NCI-H446 treated with DMSO at 0.1 percent for 48 hours (cell line): ENCODE measurements around the gene ZBTB5.
"Not testable (repeated sequence)": the region's sequence is repeated elsewhere in the genome, so short reads cannot be mapped to it uniquely, and the experiment has no call there.

ENCODE experiments used
- DNase-seq: peaks from one replicate; lab custom pipeline; 2025; lab: John Stamatoyannopoulos, UW

Gene ZBTB5

DNA sequence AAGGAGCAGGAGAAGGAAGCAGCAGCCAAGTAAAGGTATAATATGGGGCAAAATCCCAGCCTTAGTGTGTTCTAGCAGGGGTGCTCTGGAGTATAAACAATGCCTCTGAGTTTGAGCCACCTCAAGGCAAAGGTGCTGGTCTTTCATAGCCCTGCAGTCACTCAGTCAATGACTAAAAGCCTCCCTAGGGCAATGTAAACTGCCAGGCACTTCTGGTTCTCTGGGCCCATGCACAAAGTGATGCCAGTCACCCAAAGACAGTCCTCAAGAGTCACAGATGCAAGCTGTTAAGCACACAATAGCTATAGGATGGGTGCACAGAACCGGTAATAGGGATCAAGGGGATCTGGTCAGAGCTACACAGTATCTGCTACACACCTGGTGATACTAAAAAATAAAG is 12.6 kb downstream of the ZBTB5 start:
- no peak for DNase-seq

DNA sequence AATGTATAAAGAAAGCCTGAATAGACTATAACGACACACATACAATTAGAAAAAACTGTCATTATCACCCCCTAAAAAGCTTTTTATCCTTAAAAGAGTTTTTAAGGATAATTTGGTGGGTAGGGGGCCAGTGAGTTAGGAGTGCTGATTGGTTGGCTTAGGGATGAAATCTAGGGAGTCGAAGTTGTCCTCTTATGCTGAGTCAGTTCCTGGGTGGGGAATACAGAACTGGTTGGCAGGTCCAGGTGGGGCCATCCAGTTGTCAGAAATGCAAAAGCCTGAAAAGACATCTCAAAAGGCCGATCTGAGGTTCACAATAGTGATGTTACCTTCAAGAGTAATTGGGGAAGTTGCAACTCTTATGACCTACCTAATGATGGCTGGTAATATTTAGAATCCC is 13.6 kb downstream of the ZBTB5 start:
- DNase-seq, result no peak

DNA sequence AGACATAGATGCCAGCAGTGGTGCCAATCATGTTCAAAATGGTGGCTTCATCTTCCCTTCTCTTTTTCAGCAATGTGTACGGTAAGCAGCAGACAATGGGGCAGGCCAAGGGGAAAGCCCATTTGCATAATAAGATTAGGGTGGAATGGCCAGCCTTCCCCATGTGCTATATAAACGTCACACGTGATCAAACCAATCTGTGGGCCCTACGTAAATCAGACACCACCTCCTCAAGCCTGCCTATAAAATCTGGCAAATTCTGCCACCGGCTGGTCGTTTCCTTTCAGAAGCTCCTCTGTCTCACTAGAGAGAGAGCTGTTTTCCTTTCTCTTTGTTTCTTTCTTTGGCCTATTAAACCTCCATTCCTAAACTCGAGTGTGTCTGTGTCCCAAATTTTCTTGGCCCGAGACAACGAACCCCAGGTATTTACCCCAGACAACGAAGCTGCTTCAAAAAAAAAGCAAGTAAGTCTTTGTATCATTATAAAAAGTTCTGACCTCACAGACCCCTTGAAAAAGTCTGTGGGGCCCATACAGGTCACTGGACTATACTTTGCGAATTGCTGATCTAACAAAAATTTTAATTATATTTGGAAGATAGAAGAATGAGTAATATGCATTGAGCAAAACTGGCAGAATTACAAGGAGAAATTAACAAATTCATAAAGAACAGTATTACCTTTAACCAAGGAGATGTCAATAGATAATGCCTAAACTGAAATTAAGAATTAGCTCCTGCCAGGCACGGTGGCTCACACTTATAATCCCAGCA is 15.2 kb downstream of the ZBTB5 start:
- DNase-seq, result no peak

DNA sequence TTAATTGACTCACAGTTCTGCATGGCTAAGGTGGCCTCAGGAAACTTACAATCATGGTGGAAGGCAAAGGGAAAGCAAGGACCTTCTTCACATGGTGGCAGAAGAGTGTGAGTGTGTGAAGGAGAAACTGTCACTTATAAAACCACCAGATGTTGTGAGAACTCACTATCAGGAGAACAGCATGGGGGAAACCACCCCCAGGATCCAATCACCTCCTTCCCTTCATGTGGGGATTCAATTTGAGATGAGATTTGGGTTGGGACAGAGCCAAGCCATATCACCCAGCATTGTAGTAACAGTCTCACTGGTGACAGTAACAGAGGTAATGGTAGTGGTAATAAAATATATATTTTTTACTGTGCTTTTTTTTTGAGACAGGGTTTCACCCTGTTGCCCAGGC is 18.1 kb downstream of the ZBTB5 start:
- no peak for DNase-seq

DNA sequence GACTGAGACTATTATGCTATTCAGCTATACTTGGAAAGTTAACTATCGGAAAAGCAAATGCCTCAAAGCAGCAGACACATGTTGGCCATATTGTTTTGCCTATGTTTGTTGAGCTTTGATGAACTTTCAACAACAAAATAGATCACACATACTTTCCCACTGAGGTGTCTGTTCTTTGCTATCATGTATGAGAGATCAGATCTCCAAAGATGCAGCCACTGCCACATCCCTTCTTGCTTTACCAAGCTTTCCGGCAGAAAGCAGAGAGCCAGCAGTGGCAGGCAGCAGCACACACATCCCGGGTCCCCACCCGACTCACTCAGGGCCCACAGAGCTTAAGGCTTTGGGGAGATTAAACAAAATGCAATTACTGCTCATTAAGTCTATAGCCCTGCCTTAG is 18.8 kb downstream of the ZBTB5 start:
- DNase-seq, result no peak

DNA sequence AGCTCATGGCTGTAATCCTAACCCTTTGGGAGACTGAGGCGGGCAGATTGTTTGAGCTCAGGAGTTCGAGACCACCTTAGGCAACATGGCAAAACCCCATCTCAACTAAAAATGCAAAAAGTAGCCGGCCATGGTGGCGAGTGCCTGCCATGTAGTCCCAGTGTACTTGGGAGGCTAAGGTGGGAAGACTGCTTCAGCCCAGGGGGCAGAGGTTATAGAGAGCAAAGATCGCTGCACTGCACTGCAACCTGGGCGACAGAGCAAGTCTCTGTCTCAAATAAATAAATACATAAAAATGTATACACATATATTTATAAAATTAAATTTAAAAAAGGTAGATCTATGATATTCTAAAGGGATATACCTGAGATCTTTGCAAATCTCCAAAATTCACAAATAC is 19.4 kb downstream of the ZBTB5 start:
- DNase-seq, result no peak

DNA sequence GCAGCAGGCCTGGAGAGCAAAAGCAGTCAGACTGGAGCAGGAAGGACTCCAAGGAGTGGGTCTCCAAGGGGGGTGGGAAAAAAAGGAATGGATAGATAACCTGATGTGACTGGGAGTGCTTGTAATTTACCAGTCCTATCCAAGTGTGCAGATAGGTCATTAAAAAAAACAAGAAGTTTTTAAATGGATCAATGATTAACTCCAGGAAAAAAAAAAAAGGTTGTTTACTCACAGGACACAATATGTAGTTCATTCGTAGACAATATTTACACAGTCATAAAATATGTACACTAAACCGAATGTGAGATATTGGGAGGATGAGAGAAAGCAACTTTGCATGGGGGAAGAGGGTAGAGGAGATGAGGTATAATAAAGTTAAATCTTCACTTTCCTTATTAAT is 20.4 kb downstream of the ZBTB5 start:
- no peak for DNase-seq

DNA sequence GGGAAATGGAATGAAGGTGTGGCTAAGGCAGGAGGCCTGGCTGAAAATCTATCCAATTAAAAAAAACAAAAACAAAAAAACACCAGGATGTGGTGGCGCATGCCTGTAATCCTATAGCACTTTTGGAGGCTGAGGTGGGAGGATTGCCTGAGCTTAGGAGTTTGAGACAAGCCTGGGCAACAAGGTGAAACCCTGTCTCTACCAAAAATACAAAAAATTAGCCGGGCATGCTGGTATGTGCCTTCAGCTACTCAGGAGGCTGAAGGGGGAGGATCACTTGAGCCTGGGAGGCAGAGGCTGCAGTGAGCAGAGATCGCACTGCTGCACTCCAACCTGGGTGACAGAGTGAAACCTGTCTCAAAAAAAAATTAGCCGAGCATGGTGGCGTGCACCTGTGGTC is 21.7 kb downstream of the ZBTB5 start:
- no peak for DNase-seq

DNA sequence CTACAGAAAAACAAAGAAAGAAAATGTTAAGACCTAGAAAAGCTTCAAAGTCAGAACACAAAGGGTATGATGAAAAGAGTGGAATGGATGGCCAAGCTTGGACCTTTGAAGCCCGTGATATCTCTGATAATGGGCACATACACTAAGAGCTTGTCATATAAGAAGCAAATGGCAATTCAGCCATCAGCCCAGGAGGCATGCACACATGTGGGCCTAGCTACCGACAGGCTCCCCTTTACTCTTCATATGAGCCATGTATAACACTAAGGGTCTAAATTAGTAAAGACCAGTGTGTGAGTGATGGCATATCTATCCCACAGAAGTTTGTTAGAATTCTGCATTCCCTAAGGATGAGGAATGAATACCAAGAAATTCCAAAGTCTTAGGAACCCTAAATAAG is 22.7 kb downstream of the ZBTB5 start:
- no peak for DNase-seq

DNA sequence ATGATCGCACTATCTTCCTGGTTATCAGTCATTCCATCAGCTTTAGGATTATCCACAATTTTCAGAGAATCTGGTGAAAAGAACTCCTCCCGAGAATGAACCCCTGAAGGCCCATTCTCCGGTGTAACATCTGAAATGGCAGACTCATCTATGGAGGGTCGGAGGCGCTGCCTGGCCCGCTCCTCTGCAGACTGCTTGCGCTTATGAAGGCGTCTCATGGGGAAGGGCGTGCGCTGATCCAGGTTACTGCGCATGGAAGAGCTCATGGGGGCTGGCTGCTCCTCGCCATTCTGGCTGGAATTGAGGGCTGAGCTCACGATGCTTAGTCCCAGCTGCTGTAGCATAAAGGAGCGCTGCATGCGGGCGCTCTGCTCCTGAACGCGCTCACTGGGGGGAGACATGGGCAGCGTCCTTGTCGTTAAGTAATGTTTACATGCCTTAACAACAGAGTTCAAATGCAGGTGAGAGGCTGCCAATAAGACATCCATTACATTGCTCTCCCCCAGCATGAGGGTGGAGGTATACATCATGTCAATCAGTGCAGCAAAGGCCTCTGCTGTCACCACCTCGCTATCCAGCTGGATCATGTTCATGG is 23.4 kb downstream of the ZBTB5 start:
- DNase-seq, result no peak

DNA sequence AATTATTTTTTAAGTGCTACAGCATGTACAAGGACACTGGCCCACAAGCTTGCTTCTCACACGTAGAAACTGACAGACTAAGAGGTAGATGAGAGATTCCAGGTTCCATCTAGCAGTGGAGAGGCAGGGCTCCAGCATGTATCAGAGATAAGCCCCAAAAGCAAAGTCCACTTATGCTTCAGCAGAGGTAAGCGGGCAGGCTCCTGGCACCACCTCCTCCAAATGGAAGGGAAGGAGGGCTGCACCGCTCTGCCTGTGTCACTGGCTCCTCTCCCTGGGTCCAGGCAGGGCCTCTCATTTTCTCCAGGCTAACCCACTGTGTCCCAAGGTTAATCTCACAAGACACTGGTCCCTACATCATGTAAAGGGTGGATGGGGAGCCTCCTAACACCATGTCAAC is 26.9 kb downstream of the ZBTB5 start:
- no peak for DNase-seq

DNA sequence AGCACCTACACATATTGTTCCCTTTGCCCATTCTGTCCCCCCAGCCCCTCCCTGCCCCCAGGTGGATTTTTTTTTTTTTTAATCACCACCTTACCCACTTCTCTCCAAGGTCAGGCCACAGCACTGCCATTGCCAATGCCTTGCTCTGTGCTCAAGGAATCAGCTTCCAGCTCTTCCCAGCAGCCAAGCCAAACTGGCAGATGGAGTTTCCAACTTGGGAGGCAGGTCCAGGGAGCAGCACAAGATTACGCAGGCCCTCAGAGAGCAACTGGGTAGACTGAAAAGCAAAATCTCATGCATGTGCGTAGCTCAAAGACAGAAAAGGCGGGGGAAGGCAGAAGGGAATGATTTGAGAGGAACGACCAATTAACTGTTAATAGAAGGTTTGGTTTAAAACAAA is 27.6 kb downstream of the ZBTB5 start:
- DNase-seq, result no peak

DNA sequence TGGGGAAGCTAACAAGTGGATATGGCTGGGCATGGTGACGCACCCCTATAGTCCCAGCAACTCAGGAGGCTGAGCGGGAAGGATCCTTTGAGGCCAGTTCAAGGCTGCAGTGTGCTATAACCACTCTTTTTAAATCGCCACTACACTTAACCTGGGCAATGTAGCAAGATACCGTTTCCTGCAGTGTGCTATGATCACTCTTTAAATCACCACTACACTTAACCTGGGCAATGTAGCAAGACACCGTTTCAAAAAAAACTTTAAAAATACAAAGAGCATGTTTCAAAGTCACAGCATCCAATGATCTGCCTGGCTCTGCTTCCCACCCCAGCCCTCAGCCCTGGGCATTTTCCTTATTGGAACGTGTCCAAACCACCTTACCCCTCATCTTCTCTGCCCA is 28.2 kb downstream of the ZBTB5 start:
- no peak for DNase-seq

DNA sequence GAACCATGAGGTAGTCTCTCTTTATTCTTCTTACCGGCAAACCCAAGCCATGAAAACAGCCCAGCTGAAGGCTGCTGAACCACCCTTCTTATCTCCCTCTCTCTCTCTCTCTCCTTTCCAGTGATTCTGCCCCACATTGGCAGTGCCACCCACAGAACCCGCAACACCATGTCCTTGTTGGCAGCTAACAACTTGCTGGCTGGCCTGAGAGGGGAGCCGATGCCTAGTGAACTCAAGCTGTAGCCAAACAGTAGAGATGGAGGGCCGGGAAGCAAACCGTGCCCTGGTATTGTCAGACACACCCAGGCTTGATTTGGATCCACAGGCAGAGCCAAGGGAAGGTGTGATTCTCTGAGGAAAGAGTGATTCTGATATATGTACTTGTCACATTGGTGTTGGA is 28.7 kb downstream of the ZBTB5 start:
- no peak for DNase-seq

DNA sequence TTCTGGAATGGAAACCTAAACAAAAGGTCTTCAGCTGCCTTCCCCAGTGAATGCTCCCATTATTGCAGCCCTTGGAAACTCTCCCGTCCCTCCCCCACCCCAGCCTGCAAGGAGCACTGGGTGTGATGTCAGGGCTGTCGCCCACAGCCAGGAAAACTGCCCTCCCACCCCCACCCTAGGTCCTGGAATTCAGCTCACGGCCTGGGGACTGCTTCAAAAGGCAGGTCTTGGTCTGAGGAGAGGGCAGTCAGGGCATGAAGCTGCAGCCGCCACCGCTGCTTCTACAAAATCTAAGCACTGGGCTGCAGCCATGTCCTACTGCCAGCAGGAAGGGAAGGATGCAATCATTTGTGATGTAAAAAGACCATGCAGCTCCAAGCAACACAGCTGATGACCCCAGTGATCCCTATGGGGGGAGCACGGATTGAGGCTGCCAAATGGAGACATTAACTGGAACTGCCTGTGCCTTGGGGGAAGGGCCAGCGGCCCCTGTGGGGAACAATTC is 31.3 kb downstream of the ZBTB5 start:
- DNase-seq, result no peak

DNA sequence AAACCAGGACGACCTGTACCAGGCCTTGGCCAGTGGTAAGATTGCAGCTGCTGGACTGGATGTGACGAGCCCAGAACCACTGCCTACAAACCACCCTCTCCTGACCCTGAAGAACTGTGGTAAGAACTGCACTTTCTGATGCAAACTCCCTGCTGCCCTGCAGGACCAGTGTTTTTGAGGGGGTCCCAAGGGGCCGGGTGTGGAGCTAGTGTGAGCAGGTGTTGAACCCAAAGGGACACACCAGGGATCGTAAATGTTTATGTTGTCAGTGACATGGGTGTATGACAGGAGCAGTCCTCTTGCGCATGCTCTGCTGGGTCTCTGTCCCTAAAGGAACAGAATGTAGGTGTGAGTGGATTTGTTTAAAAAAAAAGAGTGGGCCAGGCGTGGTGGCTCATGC is 33.2 kb downstream of the ZBTB5 start:
- no peak for DNase-seq

DNA sequence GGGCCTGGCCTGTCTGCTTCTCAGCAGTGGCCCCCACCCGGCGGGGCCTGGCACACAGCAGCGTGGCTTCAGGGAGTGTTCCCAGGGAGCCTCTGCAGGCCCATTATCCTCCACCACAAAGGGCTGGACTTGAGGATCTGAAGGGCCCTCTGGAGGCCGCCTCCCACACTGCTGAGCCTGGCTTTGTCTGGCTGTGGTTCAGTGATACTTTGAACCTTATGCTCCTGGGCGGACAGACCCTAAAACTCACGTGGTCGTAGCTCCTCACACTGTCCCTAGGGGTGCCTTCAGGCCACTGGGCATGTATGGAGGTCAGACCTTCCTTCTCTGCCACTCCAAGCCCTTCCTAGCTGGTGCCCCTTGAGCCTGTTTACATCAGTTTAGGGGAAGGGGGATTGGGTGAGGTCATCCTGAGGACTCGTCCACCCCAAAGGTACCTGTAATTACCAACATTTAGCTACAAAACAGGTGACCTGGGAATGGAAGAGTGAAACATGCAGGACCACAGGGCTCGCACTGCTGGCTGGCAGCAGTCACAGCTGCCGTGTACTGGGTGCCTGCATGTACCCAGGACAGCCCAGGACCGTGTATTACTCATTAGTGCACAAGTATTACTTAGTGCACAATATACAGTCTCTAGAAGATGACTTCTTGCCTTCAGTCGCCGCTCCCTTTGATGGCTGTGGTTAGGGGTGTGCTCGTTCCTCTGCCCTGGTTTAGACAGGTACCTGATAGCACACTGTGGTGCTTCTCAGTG is 34.2 kb downstream of the ZBTB5 start:
- no peak for DNase-seq

DNA sequence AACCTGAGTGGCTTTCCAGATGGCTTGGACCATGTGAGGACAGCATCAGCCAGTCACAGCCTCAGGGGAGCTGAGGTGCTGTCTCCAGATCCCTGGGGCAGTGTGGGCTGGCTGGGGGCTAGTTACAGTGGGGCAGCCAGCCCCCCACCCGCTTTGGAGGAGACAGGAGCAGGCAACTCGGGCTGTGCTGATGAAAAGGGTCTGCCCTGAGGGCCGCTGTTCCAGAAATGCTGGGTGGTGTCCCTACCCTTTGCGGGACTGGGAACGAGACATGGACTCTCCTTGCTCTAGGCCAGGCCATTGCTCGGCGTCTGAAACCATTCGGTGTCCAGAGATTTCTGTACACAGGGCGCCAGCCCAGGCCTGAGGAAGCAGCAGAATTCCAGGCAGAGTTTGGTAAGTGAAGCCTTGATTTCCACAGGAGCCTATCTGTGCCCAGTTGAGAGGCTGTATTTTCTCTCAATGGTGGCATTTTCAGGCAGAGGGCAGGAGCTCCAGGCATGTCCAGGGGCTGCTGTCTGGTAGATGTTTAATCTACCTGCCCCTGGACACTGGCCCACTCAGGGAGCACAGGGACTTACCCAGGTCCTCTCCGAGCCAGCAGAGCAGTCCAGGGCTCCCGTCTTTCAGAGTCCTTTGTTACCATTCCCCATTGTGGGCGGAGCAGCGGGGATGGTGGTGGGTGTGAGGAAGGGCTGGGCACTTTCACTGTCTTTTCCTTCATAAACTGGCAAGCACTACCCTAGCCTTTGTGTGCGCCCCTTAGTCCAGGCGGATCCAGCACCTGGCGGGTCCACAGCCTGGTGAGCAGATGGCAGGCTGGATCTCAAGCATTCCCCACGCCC is 35.6 kb downstream of the ZBTB5 start:
- DNase-seq, result no peak

DNA sequence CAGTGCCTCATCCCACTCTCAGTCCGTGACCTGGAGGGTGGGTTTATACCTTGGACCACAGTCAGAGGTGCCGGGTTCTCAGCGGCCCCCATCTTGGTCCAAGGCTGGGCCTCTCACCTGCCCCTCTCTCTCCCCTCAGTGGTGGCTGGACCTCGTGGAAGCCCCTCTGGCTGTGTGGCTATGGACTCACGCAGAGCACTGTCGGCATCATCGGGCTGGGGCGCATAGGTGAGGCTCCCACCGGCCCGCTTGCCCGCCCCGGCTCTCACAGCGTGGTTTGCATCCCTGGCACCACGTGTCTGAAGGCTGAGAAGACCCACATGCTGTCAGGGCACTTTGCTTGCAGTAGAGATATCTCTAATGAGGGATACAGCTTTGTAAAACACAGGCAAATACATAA is 36.9 kb downstream of the ZBTB5 start:
- DNase-seq, result no peak

DNA sequence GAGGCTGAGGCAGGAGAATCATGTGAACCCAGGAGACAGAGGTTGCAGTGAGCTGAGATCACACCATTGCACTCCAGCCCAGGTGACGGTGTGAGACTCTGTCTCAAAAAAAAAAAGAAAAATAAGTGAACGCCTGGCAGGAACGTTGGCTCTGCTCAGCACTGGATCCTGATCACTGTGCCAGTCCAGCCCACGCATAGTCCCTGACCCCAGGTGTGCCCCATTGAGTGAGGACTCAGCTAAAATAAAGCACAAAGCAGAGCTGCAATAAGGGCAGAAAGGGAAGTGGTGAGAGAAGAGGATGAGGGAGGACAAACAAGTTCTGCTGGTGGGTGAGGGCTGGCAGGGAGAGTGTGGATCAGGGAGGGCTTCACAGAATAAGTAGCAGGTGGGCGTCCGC is 38.4 kb downstream of the ZBTB5 start:
- no peak for DNase-seq

DNA sequence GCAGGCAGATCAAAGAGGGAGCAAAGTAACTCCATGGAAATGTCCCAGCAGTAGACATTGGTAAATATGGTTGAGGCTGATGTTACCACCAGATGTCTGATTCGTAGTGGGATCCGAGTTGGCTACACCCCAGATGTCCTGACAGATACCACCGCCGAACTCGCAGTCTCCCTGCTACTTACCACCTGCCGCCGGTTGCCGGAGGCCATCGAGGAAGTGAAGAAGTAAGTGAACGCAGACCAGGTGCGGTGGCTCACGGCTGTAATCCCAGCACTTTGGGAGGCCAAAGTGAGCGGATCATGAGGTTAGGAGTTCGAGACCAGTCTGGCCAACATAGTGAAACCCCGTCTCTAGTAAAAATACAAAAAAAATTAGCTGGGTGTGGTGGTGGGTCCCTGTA is 38.8 kb downstream of the ZBTB5 start:
- DNase-seq, result not testable (repeated sequence)

DNA sequence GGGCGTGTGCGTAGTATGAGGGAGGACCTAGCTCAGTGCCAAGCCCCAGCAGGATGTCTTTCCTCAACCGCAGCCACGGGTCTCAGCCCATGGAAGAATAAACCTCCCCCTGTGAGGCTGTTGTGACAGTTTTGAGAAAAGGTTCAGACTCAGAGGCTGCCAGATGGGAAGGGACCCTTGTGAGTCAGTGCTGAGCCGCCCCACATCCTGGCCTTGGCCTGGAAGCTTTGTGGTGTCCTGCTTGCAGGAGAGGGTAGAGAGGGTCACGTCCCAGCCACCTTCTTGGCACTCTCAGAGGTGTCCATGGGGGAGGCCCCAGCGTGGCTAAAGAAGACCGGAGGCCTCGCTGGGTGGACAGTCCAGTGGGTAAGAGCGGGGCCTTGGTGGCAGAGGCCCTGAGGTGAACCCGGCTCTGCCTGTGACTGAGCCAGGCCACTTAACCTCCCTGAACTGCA is 39.9 kb downstream of the ZBTB5 start:
- no peak for DNase-seq
